Muscle of arm (tissue), 14 donors: ENCODE measurements around the gene PSMC5. TPM values are rescaled to one million over a fixed set of nuclear protein-coding genes. Genes with fewer than 3 reads are reported as not detected.
A peak's percentile ranks its signal among the peaks of the same experiment; 100 is the strongest.
"Not testable (repeated sequence)": the region's sequence is repeated elsewhere in the genome, so short reads cannot be mapped to it uniquely, and the experiment has no call there.

ENCODE experiments used
- DNase-seq: peaks from one replicate; pipeline ENCODE4 v3.0.0-alpha.2; 2013
- long read RNA-seq, 11 donors: transcript quantifications; one replicate each; lab custom pipeline, GENCODE V29; 2026
- polyA plus RNA-seq, 12 donors: library from polyadenylated mRNA; unstranded; fragments of 120-200 nt; gene quantifications; one replicate each; pipeline ENCODE4 v1.2.1, GENCODE V29; 2013; ENCODE audit not compliant: insufficient read length in 12 of 12

PSMC5 gene
- polyA plus RNA-seq = 100 to 1,000 TPM in 10 of 12 donors, 10 to 100 TPM in 1, not detected in 1; 95.6 to 118 (median 109) TPM
- long read RNA-seq, donor 1, transcript PSMC5-218 (2 exons, 576 nt) = minor isoform, 9 of 93 reads
- long read RNA-seq, donor 1, transcript PSMC5-201 (12 exons, 1,579 nt) = major isoform, 49 of 93 reads
- long read RNA-seq, donor 1, partial matches to known transcripts = 29 of 93 reads
- long read RNA-seq, donor 1, other reads (novel, unspliced or antisense) = 0 of 93 reads
- long read RNA-seq, donor 2, transcript PSMC5-218 (2 exons, 576 nt) = minor isoform, 6 of 63 reads
- long read RNA-seq, donor 2, transcript PSMC5-201 (12 exons, 1,579 nt) = major isoform, 45 of 63 reads
- long read RNA-seq, donor 2, partial matches to known transcripts = 7 of 63 reads
- long read RNA-seq, donor 2, other reads (novel, unspliced or antisense) = 0 of 63 reads
- long read RNA-seq, donor 3, transcript PSMC5-201 (12 exons, 1,579 nt) = major isoform, 16 of 17 reads
- long read RNA-seq, donor 3, partial matches to known transcripts = 0 of 17 reads
- long read RNA-seq, donor 3, other reads (novel, unspliced or antisense) = 0 of 17 reads
- long read RNA-seq, donor 4, partial matches to known transcripts = 0 of 6 reads
- long read RNA-seq, donor 4, other reads (novel, unspliced or antisense) = 0 of 6 reads
- long read RNA-seq, donor 5, transcript PSMC5-201 (12 exons, 1,579 nt) = major isoform, 72 of 104 reads
- long read RNA-seq, donor 5, transcript PSMC5-203 (12 exons, 1,680 nt) = minor isoform, 5 of 104 reads
- long read RNA-seq, donor 5, transcript PSMC5-218 (2 exons, 576 nt) = minor isoform, 5 of 104 reads
- long read RNA-seq, donor 5, partial matches to known transcripts = 19 of 104 reads
- long read RNA-seq, donor 5, other reads (novel, unspliced or antisense) = 0 of 104 reads
- long read RNA-seq, donor 6, transcript PSMC5-201 (12 exons, 1,579 nt) = major isoform, 25 of 37 reads
- long read RNA-seq, donor 6, partial matches to known transcripts = 11 of 37 reads
- long read RNA-seq, donor 6, other reads (novel, unspliced or antisense) = 0 of 37 reads
- long read RNA-seq, donor 7, transcript PSMC5-201 (12 exons, 1,579 nt) = major isoform, 21 of 24 reads
- long read RNA-seq, donor 7, partial matches to known transcripts = 0 of 24 reads
- long read RNA-seq, donor 7, other reads (novel, unspliced or antisense) = 0 of 24 reads
- long read RNA-seq, donor 8, transcript PSMC5-201 (12 exons, 1,579 nt) = major isoform, 63 of 81 reads
- long read RNA-seq, donor 8, partial matches to known transcripts = 6 of 81 reads
- long read RNA-seq, donor 8, other reads (novel, unspliced or antisense) = 0 of 81 reads
- long read RNA-seq, donor 9, transcript PSMC5-201 (12 exons, 1,579 nt) = major isoform, 22 of 26 reads
- long read RNA-seq, donor 9, partial matches to known transcripts = 0 of 26 reads
- long read RNA-seq, donor 9, other reads (novel, unspliced or antisense) = 0 of 26 reads
- long read RNA-seq, donor 10, transcript PSMC5-201 (12 exons, 1,579 nt) = major isoform, 30 of 47 reads
- long read RNA-seq, donor 10, partial matches to known transcripts = 14 of 47 reads
- long read RNA-seq, donor 10, other reads (novel, unspliced or antisense) = 0 of 47 reads
- long read RNA-seq, donor 11, transcript PSMC5-218 (2 exons, 576 nt) = minor isoform, 5 of 71 reads
- long read RNA-seq, donor 11, transcript PSMC5-201 (12 exons, 1,579 nt) = major isoform, 49 of 71 reads
- long read RNA-seq, donor 11, partial matches to known transcripts = 15 of 71 reads
- long read RNA-seq, donor 11, other reads (novel, unspliced or antisense) = 0 of 71 reads

DNA sequence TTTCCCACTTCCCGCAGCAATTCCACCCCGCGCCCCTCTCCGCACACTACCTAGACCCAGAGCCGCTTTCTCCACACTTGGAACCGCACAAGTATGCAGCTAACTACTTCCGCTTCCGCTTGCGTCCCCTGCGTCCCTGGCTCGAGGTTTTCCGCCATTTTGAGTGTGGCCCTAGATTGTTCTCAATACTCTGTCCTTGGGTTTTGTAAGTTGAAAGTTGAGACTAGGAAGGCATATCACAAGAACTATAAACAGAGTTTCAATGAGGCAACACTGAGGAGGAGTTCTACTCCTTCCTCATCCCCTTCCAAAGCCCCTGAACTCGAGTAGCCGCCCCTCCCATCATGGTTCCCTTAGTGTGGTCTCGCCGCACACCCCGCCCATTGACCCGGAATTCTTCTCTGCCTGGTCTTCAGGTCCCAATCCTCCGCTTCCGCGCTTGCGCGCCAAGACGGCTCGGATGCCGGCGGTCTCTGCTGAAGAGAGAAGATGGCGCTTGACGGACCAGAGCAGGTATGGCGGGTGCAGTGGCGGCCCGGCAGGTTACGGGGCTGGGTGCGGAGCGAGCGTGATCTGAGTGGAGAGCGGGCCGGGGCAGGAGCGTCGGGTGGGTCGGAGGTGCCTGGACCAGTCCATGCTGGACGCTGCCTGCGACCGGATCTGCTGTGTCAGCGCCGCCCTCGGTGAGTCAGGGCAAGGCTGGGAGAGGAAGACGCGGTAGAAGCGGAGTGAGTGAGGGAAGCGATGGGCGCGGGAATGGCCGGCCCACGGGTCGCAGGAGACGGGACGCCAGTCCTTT lies at the start of gene PSMC5, which contains the start of gene FTSJ3:
PSMC5 (plus strand) TSS at position 430 of the 799 bp plus-strand sequence; CDS start at position 490, 60 bp downstream.
FTSJ3 (minus strand) TSS at position 662 of the 799 bp plus-strand sequence. CDS start 761 bp downstream, outside the sequence.
- DNase-seq = peak; percentile 98

DNA sequence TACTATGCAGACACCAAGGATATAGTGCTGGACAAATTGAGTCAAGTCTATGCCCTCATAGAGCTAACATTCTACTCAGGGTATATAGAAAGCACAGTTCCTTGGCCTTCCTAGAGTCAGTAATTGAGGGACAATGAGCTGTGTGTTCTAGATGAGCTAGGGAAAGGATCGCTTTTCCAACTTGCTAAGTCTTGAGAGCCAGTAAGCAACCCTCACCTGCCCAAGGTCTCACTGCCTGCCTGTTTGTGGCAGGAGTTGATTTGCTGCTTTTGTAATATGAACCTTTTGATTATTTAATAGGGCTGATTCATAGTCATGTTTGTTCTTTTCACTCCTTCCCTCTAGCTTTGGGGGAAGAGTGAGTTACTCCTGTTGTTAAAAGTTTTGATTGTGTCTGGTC lies 46.7 kb upstream of the PSMC5 start:
- DNase-seq = no peak

DNA sequence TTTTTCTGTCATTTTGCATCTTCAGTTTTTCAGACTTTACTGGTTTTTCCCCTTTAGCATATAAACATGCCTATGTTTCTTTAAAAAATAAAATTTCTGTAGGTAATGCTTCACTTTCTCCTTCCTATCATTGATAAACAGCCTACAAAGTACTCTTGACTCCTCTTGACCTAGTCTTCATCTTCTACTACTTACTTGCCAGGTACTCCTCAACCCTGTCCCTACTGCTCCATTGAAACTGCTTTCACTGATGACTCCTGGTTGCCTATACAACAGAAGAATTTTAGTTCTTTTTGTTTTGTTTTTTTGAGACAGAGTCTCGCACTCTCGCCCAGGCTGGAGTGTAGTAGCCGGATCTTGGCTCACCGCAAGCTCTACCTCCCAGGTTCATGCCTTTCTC lies 46.3 kb upstream of the PSMC5 start:
- DNase-seq = no peak

DNA sequence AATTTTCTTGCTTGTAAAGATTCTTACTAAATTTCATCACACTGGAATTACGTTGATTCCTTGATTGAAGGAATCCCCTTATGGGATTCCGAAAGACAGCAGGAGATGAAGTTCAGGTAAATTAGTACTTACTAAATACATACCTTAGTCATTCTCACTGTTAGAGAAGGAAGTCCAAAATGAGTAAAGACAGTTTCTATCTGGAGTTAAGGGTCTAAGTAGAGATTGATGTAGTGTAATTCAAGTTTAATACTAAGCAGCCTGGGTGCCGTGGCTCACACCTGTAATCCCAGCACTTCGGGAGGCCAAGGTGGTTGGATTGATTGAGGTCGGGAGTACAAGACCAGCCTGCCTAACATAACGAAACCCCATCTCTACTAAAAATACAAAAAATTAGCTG lies 43.7 kb upstream of the PSMC5 start:
- DNase-seq = no peak

DNA sequence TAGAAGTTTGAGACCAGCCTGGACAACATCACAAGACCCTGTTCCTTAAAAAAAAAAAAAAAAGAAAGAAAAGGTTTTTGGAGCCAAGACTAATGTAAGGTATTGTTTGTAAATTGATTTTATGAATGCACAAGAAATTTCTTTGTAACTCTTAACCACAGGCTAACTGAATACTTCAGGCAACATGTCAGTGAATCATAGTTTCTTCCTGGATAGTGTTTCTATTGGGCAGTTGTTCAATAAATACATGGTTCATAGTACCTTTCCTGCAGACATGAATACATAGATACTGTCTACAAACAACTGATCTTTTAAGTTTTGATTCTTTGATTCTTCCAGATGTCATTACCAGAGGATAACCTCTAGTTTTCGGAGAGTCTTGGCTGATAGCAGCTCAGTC lies 41.7 kb upstream of the PSMC5 start:
- no peak for DNase-seq

DNA sequence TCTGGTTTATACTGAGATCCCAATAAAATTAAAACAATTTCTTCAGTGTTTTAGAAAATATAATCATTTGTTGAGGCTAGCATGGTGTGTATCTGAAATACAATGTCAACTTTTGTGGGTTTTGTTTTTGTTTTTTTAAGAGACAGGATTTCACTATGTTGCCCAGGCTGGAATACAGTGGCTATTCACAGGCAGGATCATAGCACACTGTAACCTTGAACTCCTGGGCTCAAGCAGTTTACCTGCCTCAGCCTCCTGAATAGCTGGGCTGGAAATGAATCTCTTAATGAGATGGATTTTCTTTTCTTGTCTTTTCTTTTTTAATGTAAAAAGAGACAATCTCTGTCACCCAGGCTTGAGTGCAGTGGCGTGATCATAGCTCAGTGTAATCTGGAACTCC lies 41.1 kb upstream of the PSMC5 start:
- no peak for DNase-seq

DNA sequence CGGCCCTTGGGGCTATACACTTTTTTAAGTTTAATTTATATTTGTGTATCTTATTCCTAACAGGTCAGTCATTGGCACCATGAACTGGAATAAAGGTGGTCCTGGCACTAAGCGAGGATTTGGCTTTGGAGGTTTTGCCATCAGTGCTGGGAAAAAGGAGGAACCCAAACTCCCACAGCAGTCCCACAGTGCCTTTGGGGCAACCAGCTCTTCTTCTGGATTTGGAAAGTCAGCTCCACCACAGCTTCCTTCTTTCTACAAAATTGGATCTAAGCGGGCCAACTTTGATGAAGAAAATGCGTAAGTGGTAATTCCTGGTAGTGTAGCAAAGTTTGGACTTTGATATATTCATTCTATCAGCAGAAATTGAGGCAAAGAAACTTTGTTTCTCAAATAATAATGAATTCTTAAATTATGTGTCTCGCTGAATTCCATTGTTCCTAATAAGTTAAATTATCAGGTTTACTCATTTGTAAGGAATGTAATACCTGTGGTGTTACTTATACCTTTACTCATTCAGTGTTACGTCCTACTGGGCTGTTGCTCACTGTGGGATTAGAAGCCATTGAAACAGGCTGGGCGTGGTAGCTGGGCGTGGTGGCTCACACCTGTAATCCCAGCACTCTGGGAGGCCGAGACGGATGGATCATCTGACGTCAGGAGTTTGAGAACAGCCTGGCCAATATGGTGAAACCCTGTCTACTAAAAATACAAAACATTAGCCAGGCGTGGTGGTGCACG lies 40.1 kb upstream of the PSMC5 start:
- DNase-seq = no peak

DNA sequence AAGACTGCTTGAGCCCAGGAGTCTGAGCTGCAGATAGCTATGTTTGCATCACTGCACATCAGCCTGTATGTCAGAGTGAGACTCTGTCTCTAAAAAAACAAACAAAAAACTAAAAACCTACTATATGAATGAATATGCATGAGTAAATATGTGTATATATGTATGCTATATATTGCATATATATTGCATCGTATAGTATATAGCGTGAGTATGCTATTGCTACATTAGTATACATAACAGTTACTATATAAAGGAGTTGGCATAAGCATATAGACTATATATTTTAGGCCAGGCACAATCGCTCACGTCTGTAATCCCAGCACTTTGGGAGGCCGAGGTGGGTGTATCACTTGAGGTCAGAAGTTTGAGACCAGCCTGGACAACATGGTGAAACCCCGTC lies 37.2 kb upstream of the PSMC5 start:
- DNase-seq = no peak

DNA sequence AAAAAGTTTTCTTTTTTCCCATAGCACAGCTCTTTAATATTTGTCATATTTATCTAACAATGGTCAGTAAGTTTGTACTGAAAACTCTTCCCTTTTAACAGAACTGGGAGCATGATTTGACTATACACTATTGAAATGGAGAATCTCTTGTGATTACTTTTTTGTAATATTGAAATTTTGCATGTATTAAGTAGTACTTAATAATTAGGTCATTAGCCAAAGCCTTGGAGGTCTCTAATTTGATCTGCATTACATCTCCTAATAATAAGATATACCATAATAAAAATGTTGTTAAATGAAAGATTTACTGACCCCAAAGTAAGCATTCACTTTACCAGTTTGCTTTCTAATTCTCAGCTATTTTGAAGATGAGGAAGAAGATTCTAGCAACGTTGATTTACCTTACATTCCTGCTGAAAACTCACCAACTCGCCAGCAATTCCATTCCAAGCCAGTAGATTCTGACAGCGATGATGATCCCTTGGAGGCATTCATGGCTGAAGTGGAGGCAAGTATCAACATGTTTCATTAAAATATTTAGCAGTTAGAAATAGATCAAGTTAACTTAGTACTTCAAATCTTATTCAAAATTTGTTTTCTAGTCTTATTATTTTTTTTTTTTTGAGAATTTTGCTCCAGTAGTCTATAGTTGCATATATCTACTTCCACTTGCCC lies 35.0 kb upstream of the PSMC5 start:
- no peak for DNase-seq

DNA sequence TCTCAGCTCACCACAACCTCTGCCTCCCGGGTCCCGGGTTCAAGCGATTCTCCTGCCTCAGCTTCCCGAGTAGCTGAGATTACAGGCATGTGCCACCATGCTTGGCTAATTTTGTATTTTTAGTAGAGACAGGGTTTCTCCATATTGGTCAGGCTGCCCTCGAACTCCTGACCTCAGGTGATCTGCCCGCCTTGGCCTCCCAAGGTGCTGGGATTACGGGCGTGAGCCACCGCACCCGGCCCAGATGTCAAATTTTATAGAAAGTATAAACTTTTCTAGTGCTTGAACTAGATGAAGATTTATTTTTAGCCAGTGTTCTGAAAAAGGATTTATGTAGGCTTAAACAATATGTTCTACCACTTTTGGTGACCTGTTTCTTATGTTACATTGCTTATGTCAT lies 30.9 kb upstream of the PSMC5 start:
- DNase-seq = not testable (repeated sequence)

DNA sequence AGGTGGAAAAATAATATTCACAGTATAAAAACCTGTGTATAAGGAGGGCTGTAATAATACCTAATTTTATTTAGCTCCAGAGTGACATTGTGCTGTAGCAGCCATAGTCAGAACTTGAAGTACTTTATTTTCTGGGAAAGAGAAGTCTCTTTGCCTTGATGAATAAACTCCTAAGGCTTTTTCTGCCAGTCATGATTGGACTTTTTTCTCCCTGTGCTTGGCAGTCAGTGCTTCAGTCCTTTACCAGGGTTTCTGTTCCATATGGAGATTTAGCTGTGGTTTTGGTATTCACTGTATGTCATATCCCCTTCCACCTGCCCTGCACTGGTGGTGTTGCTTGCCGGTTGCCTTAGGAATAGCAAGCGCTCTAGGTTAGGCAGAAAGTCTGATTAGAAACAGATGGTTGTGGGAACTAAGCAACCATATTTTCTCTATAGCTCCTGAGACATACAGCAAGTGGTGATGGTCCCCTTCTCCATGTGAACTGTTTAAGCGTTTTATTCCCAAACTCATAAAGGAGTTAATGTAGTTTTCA lies 28.6 kb upstream of the PSMC5 start:
- no peak for DNase-seq

DNA sequence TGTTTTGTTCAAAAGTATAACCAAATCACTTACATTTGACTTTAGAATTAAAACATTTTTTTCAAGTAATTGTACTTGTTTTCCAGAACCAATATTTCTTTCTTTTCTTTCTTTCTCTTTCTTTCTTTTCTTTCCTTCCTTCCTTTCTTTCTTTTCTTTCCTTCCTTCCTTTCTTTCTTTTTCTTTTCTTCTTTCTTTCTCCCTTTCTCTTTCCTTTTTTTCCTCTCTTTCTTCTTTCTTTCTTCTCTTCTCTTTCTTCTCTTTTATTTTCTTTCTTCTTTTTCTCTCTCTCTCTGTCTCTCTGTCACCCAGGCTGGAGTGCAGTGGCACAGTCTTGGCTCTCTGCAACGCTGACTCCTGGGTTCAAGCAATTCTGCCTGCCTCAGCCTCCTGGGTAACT lies 26.4 kb upstream of the PSMC5 start:
- no peak for DNase-seq

DNA sequence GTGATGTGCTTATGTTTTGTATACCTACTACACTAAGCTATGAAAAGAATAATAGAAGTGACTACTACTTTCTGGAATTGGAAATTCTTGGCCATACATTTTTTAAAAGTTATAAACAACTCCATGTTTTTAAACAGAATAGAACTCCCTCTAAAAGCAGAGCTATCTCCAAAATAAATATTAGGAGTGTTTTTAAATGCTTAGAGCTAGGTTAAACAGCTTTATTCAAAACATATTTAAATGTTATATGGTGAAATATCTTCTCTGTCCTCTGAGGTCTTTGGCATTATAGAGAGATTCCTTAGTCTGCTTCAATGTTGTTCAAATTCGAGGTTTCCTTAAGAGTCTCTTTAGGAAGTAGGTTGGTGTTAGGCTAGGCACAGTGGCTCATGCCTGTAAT lies 22.9 kb upstream of the PSMC5 start:
- DNase-seq = no peak

DNA sequence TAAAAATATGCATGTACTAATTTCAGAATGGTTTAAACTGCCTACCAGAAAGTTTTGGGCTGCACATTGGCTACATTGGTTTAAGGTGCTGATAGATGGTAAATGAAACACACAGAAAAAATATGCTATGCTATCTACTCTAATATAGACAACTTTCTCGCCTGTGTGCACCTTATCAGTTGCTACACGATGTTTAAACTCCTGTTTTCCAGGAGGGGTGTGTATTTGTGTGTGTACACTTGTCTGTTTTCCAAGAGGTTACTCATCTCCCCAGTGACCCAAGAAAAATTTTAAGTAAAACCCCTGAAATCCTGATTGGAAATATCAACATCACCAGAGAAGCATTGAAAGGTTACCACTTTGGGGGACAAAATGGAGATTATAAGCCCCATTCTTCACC lies 21.6 kb upstream of the PSMC5 start:
- no peak for DNase-seq

DNA sequence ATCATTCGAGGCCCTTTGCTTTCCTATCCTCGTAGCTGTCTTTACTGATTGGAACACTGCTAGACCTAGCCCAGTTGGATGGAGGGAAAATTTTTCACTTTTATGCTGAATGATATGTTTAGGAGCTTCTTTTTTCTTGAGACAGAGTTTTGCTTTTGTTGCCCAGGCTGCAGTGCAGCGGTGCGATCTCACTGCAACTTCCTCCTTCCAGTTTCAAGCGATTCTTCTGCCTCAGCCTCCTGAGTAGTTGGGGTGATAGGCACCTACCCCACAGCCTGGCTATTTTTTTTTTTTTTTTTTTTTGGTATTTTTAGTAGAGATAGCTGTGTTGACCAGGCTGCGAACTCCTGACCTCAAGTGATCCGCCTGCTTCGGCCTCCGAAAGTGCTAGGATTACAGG lies 17.3 kb upstream of the PSMC5 start:
- no peak for DNase-seq

DNA sequence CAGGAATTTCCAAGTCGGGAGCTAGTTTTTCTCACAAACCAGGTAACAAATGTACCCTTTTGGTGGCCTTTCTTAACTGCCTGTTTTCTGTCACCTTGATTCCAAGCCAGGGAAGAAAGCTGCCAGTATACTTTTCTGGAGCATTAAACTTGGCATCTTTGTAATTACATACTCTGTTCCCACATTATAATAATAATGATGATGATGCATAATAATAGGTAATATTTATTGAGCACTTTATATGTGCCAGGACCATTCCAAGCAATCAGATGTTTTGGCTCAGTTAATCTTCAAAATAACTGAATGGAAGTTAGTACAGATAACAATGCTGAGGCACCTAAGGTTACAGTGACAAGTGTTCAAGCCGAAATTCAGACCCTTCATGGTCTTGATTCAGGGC lies 11.1 kb upstream of the PSMC5 start:
- no peak for DNase-seq

DNA sequence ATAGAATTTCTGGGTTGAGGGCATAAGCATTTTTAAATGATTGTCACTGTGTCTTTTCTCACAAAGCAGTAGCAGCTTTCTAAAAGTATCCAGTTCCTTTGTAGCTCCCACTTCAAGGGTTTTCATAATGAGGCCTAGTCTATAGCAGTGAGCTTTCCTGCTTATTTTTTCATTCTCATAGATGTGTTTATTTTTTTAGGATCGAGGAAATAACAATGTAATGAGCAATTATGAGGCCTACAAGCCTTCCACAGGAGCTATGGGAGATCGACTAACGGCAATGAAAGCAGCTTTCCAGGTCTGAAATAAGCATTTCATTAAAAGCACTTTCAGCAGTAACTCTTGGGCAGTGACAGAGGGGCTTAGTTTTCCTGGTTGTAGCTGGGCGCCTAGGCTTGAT lies 10.6 kb upstream of the PSMC5 start:
- no peak for DNase-seq

DNA sequence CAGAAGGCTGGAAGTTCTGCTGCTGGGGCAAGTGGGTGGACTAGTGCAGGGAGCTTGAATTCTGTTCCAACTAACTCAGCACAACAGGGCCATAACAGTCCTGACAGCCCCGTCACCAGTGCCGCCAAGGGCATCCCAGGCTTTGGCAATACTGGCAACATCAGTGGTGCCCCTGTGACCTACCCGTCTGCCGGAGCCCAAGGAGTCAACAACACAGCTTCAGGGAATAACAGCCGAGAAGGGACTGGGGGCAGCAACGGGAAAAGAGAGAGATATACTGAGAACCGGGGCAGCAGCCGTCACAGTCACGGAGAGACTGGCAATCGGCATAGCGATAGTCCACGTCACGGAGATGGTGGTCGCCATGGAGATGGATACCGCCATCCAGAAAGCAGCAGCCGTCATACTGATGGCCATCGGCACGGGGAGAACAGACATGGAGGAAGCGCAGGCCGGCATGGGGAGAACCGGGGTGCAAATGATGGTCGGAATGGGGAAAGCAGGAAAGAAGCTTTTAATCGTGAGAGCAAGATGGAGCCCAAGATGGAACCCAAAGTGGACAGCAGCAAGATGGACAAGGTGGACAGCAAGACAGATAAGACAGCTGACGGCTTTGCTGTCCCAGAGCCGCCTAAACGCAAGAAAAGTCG lies 9.4 kb upstream of the PSMC5 start:
- no peak for DNase-seq
